ENCODE data around the gene PAFAH1B1. TPM values are rescaled to one million over a fixed set of nuclear protein-coding genes. Genes with fewer than 3 reads are reported as not detected.
"Not testable (repeated sequence)": the region's sequence is repeated elsewhere in the genome, so short reads cannot be mapped to it uniquely, and the experiment has no call there.

Gene PAFAH1B1
- polyA plus RNA-seq, 2 of the 4 experiments (the other 2 are of a cell fraction) = 122 to 197 TPM

GRCh38 chr17:2592971-2593820, at the start of gene PAFAH1B1 (continued):
- TF ChIP-seq MAZ (IDR thresholded peaks at IDR 0.05; ENCODE audit: borderline replicate concordance, low read depth, low read length) = no peak
- TF ChIP-seq HDAC2 (IDR thresholded peaks at IDR 0.05) = no peak

- ATAC-seq (no peak), FAIRE-seq (no peak), DNase-seq (ENCODE audit: low read depth in 1 of 2, low spot score in 1 of 2) (no peak)
- Histone ChIP-seq H3K4me3 (no peak overlapping the region), H3K9me3 (no peaks in the 10 kb centered on the region), H3K4me2 (no peak overlapping the region), H3K27ac (no peak overlapping the region), H3K4me1 (peaks cover 14% of the 10 kb centered on the region)
- POLR2A ChIA-PET = no interaction called here
- 86% methylated on average over 7 of the region's 7 CpGs for WGBS (ENCODE audit: missing lambda C conversion rate)
- TF ChIP-seq NFE2L2 (conservative IDR thresholded peaks at IDR 0.05; ENCODE audit: low read length) = no peak
- TF ChIP-seq ZNF302 (CRISPR knock-in tag; IDR thresholded peaks at IDR 0.05) = no peak
- TF ChIP-seq SREBF2 (IDR thresholded peaks at IDR 0.05) = no peak
- TF ChIP-seq CHD2 (IDR thresholded peaks at IDR 0.05; ENCODE audit: low read length, partially characterized antibody) = no peak
- no peak for TF ChIP-seq EHF (CRISPR knock-in tag; IDR thresholded peaks at IDR 0.05)
- no peak for TF ChIP-seq ESRRA (IDR thresholded peaks at IDR 0.05; ENCODE audit: borderline replicate concordance, low read length)
- no peak for TF ChIP-seq HES2 (IDR thresholded peaks at IDR 0.05)
- no peak for TF ChIP-seq NPAS2 (CRISPR knock-in tag; IDR thresholded peaks at IDR 0.05; ENCODE audit: borderline replicate concordance)
- TF ChIP-seq ELK1 (IDR thresholded peaks at IDR 0.05; ENCODE audit: low read depth, low read length) = no peak
- no peak for TF ChIP-seq NR3C1 (IDR thresholded peaks at IDR 0.05)
- no peak for TF ChIP-seq E2F6 (IDR thresholded peaks at IDR 0.05; ENCODE audit: borderline replicate concordance, low read depth)
- TF ChIP-seq RAD21 (conservative IDR thresholded peaks at IDR 0.05 in 1 of 2, IDR thresholded peaks at IDR 0.05 in 1 of 2) = no peak
- no peak for TF ChIP-seq MAZ (IDR thresholded peaks at IDR 0.05; ENCODE audit: borderline replicate concordance, low read depth, low read length)
- TF ChIP-seq POLR2A (IDR thresholded peaks at IDR 0.05; ENCODE audit: low read length) = no peak
- TF ChIP-seq EHMT2 (IDR thresholded peaks at IDR 0.05; ENCODE audit: low read depth) = no peak
- TF ChIP-seq TP53 (CRISPR knock-in tag; IDR thresholded peaks at IDR 0.05) = no peak
- CTCF ChIA-PET = interaction anchor here (0.9 kb wide), 1 partner anchor 163 kb away, joined by 4 read pairs; no protein-coding TSS in a partner anchor
Observed at GRCh38 chr17:2545393-2545792, 48.1 kb upstream of the PAFAH1B1 start.

GRCh38 chr17:2547176-2547575, 46.3 kb upstream of the PAFAH1B1 start:
- peaks cover 14% of the 10 kb centered on the region for H3K4me1 ChIP-seq
- FAIRE-seq (no peak), DNase-seq (ENCODE audit: low read depth in 1 of 2, low spot score in 1 of 2) (peak; percentile 49 to 60), ATAC-seq (peak; percentile 82 to 94)
- peak overlapping the region; percentile 59 for H3K4me2 ChIP-seq
- TF ChIP-seq FOSL2 (IDR thresholded peaks at IDR 0.05) (no peak), FOSL2 (CRISPR knock-in tag; IDR thresholded peaks at IDR 0.05) (peak; percentile 21; the same call in 1 of the 2 replicates), CEBPB (IDR thresholded peaks at IDR 0.05) (peak in 1 of 2 experiments; percentile 28; a peak in 1 of 4 replicates), ZNF302 (CRISPR knock-in tag; IDR thresholded peaks at IDR 0.05) (no peak)
- no peak overlapping the region for H3K4me3 ChIP-seq
- no peak overlapping the region for H3K27ac ChIP-seq
- H3K9me3 ChIP-seq = no peaks in the 10 kb centered on the region
- CTCF ChIA-PET = interaction anchor here (1.2 to 1.6 kb wide), 2 partner anchors 23 to 164 kb away, joined by 3 to 6 read pairs; no protein-coding TSS in a partner anchor
- POLR2A ChIA-PET = interaction anchor here (0.6 to 1.6 kb wide), 3 partner anchors 36 to 50 kb away, joined by 3 to 11 read pairs (median 4); partner anchors contain the start of genes METTL16 and PAFAH1B1
- 58% methylated on average over 9 of the region's 9 CpGs for WGBS (ENCODE audit: missing lambda C conversion rate)

GRCh38 chr17:2548026-2548425, 45.4 kb upstream of the PAFAH1B1 start:
- not testable (repeated sequence) for H3K4me3 ChIP-seq; FAIRE-seq; H3K9me3 ChIP-seq; DNase-seq (ENCODE audit: low read depth in 1 of 2, low spot score in 1 of 2); H3K27ac ChIP-seq
- H3K4me2 ChIP-seq = peak overlapping the region; percentile 59; the same call in 1 of the 3 replicates
- ChIA-PET CTCF (interaction anchor here (0.6 to 1.6 kb wide), 7 partner anchors 11 to 165 kb away, joined by 3 to 6 read pairs (median 3); no protein-coding TSS in a partner anchor), POLR2A (interaction anchor here (0.7 to 1.6 kb wide), 3 partner anchors 34 to 45 kb away, joined by 3 to 4 read pairs (median 3); partner anchors contain the start of genes METTL16 and PAFAH1B1)
- peaks cover 14% of the 10 kb centered on the region for H3K4me1 ChIP-seq
- ATAC-seq = peak in 1 of 2 experiments; percentile 29; a peak in 2 of 6 replicates
- WGBS (ENCODE audit: missing lambda C conversion rate) = 72% methylated on average over 9 of the region's 9 CpGs
